WTC11 (cell line): ENCODE results near the gene CEBPB. TPM values are rescaled to one million over a fixed set of nuclear protein-coding genes. Genes with fewer than 3 reads are reported as not detected.
"Not testable (repeated sequence)": the region's sequence is repeated elsewhere in the genome, so short reads cannot be mapped to it uniquely, and the experiment has no call there.

Experiments used
- ATAC-seq: fragments of 200-7000 bp; cut with Tn5 transposase; 2 replicates; pipeline ENCODE4 v1.10.0; 2021; ENCODE audit warnings: mild to moderate bottlenecking, moderate library complexity
- CTCF ChIA-PET: fragments of 300-600 bp; sonication (Branson Sonifier 250); formaldehyde crosslinking; loops from one replicate; lab custom pipeline; 2021; ENCODE audit warnings: antibody characterized with exemption; lab: Charles Lee
- POLR2A ChIA-PET: fragments of 350-600 bp; sonication (Branson Sonifier 250); formaldehyde crosslinking; loops from one replicate; lab custom pipeline; 2021; ENCODE audit warnings: antibody characterized with exemption; lab: Charles Lee
- DNase-seq: peaks from one replicate; pipeline ENCODE4 v3.0.0; 2021; ENCODE audit warnings: low spot score
- H3K27ac Mint-ChIP-seq: 2 replicates; pipeline ENCODE4 v1.8.0; 2021; ENCODE audit warnings: mixed read lengths
- H3K27me3 Mint-ChIP-seq: 2 replicates; pipeline ENCODE4 v1.8.0; 2021; ENCODE audit warnings: low read depth, mild to moderate bottlenecking, moderate library complexity, mixed read lengths
- H3K36me3 Mint-ChIP-seq: 2 replicates; pipeline ENCODE4 v1.8.0; 2021; ENCODE audit warnings: mixed read lengths
- H3K4me1 Mint-ChIP-seq: 2 replicates; pipeline ENCODE4 v1.8.0; 2022; ENCODE audit warnings: mixed read lengths
- H3K4me3 Mint-ChIP-seq: 2 replicates; pipeline ENCODE4 v1.8.0; 2021; ENCODE audit warnings: mild to moderate bottlenecking, moderate library complexity, mixed read lengths
- H3K9me3 Mint-ChIP-seq: 2 replicates; pipeline ENCODE4 v1.8.0; 2021; ENCODE audit warnings: mixed read lengths
- ATF1 ChIP-seq: sonication (generic); formaldehyde crosslinking; IDR thresholded peaks from 2 replicates; pipeline ENCODE4 v1.8.1; 2023; ENCODE audit warnings: mild to moderate bottlenecking, moderate library complexity, missing genetic modification reagents
- FOXP1 ChIP-seq: sonication (generic); formaldehyde crosslinking; IDR thresholded peaks from 2 replicates; pipeline ENCODE4 v1.8.0; 2022; ENCODE audit warnings: missing genetic modification reagents, mild to moderate bottlenecking, moderate library complexity, borderline replicate concordance
- GRHL2 ChIP-seq: fragments of 250-450 bp; sonication (Bioruptor Pico); IDR thresholded peaks from 2 replicates; pipeline ENCODE4 v1.8.0; 2022; ENCODE audit warnings: mild to moderate bottlenecking, moderate library complexity; ENCODE audit not compliant: insufficient replicate concordance, severe bottlenecking
- MYBL2 ChIP-seq: sonication (generic); formaldehyde crosslinking; IDR thresholded peaks from 2 replicates; pipeline ENCODE4 v1.8.1; 2023; ENCODE audit warnings: mild to moderate bottlenecking, moderate library complexity, missing genetic modification reagents
- NFYB ChIP-seq: sonication (generic); formaldehyde crosslinking; conservative IDR thresholded peaks from 2 replicates; pipeline ENCODE4 v1.8.0; 2022; ENCODE audit warnings: low read depth, missing genetic modification reagents
- SMAD3 ChIP-seq: sonication (generic); formaldehyde crosslinking; IDR thresholded peaks from 2 replicates; pipeline ENCODE4 v1.8.0; 2022; ENCODE audit warnings: missing genetic modification reagents, mild to moderate bottlenecking, borderline replicate concordance
- SMAD4 ChIP-seq: sonication (generic); formaldehyde crosslinking; IDR thresholded peaks from 2 replicates; pipeline ENCODE4 v1.8.0; 2022; ENCODE audit warnings: mild to moderate bottlenecking, missing genetic modification reagents
- SP1 ChIP-seq: sonication (generic); formaldehyde crosslinking; conservative IDR thresholded peaks from 2 replicates; pipeline ENCODE4 v1.8.1; 2022; ENCODE audit warnings: missing genetic modification reagents
- ZNF138 ChIP-seq: sonication (generic); formaldehyde crosslinking; conservative IDR thresholded peaks from 2 replicates; pipeline ENCODE4 v1.8.1; 2022; ENCODE audit warnings: mild to moderate bottlenecking, moderate library complexity, missing genetic modification reagents
- ZNF219 ChIP-seq: sonication (generic); formaldehyde crosslinking; IDR thresholded peaks from 2 replicates; pipeline ENCODE4 v1.8.0; 2023; ENCODE audit warnings: missing genetic modification reagents, mild to moderate bottlenecking, borderline replicate concordance
- ZNF317 ChIP-seq: sonication (generic); formaldehyde crosslinking; IDR thresholded peaks from 2 replicates; pipeline ENCODE4 v1.8.1; 2023; ENCODE audit warnings: low read depth, mild to moderate bottlenecking, moderate library complexity, missing genetic modification reagents, borderline replicate concordance
- ZNF423 ChIP-seq: fragments of 250-450 bp; sonication (Bioruptor Pico); IDR thresholded peaks from 2 replicates; pipeline ENCODE4 v2.1.2; 2022; ENCODE audit warnings: mild to moderate bottlenecking, moderate library complexity
- total RNA-seq: library from RNA; stranded (reverse); gene quantifications from 3 replicates; pipeline ENCODE4 v1.2.3, GENCODE V29; 2021
- TF ChIP-seq, protein P1 (sequence below): sonication (generic); formaldehyde crosslinking; IDR thresholded peaks from 2 replicates; pipeline ENCODE4 v1.8.1; 2022; ENCODE audit warnings: low read depth, mild to moderate bottlenecking, moderate library complexity, missing genetic modification reagents, borderline replicate concordance
- TF ChIP-seq, protein P2 (sequence below): sonication (generic); formaldehyde crosslinking; IDR thresholded peaks from 2 replicates; pipeline ENCODE4 v1.8.1; 2022; ENCODE audit warnings: missing genetic modification reagents, borderline replicate concordance
- TF ChIP-seq, protein P3 (sequence below): sonication (generic); formaldehyde crosslinking; conservative IDR thresholded peaks from 2 replicates; pipeline ENCODE4 v1.8.1; 2022; ENCODE audit warnings: mild to moderate bottlenecking, missing genetic modification reagents
- TF ChIP-seq, protein P4 (sequence below): fragments of 250-450 bp; sonication (Bioruptor Pico); conservative IDR thresholded peaks from 2 replicates; pipeline ENCODE4 v1.9.0; 2021; ENCODE audit warnings: mild to moderate bottlenecking

The CEBPB gene
- total RNA-seq, 1 experiment from 2014 or later, result 29.1 TPM

DNA sequence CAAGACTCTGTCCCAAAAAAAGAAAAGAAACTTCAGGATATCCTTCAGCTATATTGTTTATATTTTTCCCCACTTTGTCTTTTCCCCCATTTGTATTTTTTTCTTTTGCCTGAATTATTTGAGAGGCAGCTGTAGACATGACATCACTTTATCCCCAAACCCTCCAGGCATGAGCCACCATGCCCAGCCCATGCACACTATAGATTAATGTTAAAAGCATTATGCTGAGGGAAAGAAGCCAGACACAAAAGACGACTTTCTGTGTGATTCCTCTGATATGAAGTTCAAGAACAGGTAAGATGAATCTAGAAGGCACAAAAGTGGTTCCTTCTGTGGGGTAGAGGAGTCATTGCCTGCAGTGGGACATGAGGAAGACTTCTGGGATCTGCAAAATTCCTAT, 16.4 kb downstream of the CEBPB start:
- H3K4me3 Mint-ChIP-seq, result no peak overlapping the region
- peaks cover 20% of the 10 kb centered on the region for H3K9me3 Mint-ChIP-seq
- POLR2A ChIA-PET, result no interaction called here
- H3K27ac Mint-ChIP-seq, result no peak overlapping the region
- TF ChIP-seq, protein P1, sequence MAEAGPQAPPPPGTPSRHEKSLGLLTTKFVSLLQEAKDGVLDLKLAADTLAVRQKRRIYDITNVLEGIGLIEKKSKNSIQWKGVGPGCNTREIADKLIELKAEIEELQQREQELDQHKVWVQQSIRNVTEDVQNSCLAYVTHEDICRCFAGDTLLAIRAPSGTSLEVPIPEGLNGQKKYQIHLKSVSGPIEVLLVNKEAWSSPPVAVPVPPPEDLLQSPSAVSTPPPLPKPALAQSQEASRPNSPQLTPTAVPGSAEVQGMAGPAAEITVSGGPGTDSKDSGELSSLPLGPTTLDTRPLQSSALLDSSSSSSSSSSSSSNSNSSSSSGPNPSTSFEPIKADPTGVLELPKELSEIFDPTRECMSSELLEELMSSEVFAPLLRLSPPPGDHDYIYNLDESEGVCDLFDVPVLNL (CRISPR knock-in tag), result no peak
- TF ChIP-seq SMAD3 (CRISPR knock-in tag) (no peak), ZNF138 (no peak), NFYB (no peak), ZNF423 (no peak)
- TF ChIP-seq, protein P2, sequence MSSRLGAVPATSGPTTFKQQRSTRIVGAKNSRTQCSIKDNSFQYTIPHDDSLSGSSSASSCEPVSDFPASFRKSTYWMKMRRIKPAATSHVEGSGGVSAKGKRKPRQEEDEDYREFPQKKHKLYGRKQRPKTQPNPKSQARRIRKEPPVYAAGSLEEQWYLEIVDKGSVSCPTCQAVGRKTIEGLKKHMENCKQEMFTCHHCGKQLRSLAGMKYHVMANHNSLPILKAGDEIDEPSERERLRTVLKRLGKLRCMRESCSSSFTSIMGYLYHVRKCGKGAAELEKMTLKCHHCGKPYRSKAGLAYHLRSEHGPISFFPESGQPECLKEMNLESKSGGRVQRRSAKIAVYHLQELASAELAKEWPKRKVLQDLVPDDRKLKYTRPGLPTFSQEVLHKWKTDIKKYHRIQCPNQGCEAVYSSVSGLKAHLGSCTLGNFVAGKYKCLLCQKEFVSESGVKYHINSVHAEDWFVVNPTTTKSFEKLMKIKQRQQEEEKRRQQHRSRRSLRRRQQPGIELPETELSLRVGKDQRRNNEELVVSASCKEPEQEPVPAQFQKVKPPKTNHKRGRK (CRISPR knock-in tag), result no peak
- TF ChIP-seq, protein P3, sequence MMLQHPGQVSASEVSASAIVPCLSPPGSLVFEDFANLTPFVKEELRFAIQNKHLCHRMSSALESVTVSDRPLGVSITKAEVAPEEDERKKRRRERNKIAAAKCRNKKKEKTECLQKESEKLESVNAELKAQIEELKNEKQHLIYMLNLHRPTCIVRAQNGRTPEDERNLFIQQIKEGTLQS, result no peak
- TF ChIP-seq, protein P4, sequence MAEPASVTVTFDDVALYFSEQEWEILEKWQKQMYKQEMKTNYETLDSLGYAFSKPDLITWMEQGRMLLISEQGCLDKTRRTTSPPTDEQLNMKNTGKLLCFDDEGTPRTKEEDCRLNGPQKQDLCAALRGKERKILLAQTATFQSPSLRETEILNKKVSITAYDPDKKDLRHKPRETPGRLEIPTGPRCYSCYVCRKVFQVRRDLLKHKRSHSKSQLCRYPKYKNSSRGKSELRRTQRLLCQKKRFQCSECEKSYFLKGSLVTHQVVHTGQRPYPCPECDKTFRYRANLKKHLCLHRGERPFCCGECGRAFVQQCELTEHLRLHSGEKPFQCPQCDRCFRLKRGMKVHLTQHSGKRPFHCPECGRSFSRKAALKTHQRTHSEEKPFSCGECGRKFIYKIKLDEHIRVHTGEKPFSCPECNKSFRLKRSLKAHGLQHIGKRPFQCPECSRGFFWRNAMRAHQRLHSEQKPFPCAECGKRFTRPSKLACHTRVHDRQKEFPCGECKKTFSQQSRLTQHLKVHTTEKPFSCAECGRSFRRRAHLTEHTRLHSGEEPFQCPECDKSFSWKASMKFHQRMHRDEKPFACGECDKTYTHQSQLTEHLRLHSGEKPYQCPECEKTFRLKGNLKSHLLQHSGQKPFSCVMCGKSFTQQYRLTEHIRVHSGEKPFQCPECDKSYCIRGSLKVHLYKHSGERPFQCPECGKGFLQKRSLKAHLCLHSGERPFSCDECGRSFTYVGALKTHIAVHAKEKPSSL (CRISPR knock-in tag), result no peak
- DNase-seq, result no peak
- H3K27me3 Mint-ChIP-seq, result peaks cover 5% of the 10 kb centered on the region; the same call in 1 of the 2 replicates
- H3K4me1 Mint-ChIP-seq, result no peaks in the 10 kb centered on the region
- H3K36me3 Mint-ChIP-seq, result peaks cover 10% of the 10 kb centered on the region
- no peak for ATAC-seq
- CTCF ChIA-PET, result no interaction called here

DNA sequence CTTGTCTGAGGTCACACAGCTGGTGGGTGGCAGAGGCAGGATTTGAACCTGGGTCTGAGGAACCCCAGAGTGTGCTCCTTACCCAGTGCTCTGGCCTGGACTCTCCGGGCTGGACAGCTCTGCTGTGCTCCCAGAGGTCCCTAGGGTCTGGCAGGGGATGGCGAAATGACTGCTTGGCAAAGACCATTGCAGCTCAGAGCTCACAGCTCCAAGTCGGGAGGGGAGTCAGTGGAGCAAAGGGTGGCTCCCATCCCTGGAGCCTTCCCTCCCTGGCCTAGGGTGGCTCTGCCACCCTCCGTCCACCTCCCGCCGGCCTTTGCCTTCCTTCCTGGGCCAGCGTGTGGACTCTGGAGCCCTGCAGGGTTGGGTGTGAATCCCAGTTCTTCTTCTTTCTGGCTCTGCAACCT, 17.5 kb downstream of the CEBPB start:
- ATAC-seq, result no peak
- H3K36me3 Mint-ChIP-seq, result peaks cover 10% of the 10 kb centered on the region
- no peak for DNase-seq
- H3K9me3 Mint-ChIP-seq, result peaks cover 14% of the 10 kb centered on the region
- no peaks in the 10 kb centered on the region for H3K4me1 Mint-ChIP-seq
- no peak overlapping the region for H3K4me3 Mint-ChIP-seq
- POLR2A ChIA-PET, result no interaction called here
- CTCF ChIA-PET, result no interaction called here
- H3K27me3 Mint-ChIP-seq, result peaks cover 5% of the 10 kb centered on the region; the same call in 1 of the 2 replicates
- TF ChIP-seq, protein P3, result no peak
- TF ChIP-seq ZNF423 (no peak), FOXP1 (CRISPR knock-in tag) (no peak), SP1 (no peak), ZNF219 (no peak), ZNF317 (CRISPR knock-in tag) (no peak), MYBL2 (CRISPR knock-in tag) (no peak), GRHL2 (CRISPR knock-in tag) (no peak), SMAD4 (CRISPR knock-in tag) (no peak), ATF1 (CRISPR knock-in tag) (no peak)
- TF ChIP-seq, protein P1 (CRISPR knock-in tag), result no peak
- TF ChIP-seq, all 79 proteins: peak for 0
- H3K27ac Mint-ChIP-seq, result no peak overlapping the region

DNA sequence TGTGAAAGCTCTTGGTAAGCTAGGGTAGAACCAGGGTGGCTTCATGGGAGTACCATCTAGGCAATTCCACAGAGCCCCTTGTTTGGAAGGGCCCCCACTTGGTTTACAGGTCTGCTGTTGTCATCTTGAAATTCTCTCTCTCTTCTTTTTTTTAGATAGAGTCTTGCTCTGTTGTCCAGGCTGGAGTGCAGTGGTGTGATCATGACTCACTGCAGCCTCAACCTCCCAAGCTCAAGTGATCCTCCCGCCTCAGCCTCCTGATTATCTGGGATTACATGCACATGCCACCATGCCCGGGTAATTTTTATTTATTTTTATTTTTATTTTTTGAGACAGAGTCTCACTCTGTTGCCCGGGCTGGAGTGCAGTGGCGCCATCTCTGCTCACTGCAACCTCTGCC, 18.2 kb downstream of the CEBPB start:
- H3K36me3 Mint-ChIP-seq, H3K4me3 Mint-ChIP-seq, ATAC-seq, H3K27ac Mint-ChIP-seq, DNase-seq, POLR2A ChIA-PET, H3K27me3 Mint-ChIP-seq, H3K4me1 Mint-ChIP-seq, H3K9me3 Mint-ChIP-seq: not testable (repeated sequence)
- CTCF ChIA-PET, result interaction anchor here (1.6 kb wide), 1 partner anchor 16 kb away, joined by 6 read pairs; no protein-coding TSS in a partner anchor
